Peyer's patch (tissue), 4 donors: ENCODE measurements around the gene MYO5C.

Experiments
- POLR2A ChIP-seq, 2 donors: fragments of 450-650 bp; IDR thresholded peaks; one replicate each; pipeline ENCODE4 v1.5.1; 2017; ENCODE audit warnings: antibody characterized with exemption in 2 of 2, mild to moderate bottlenecking in 2 of 2, moderate library complexity in 2 of 2
- TF ChIP-seq, protein P1 (sequence below), 6 experiments: fragments of 450-650 bp in 4 of 6; fragments of 200-600 bp in 2 of 6; sonication (generic) in 1 of 6; IDR thresholded peaks; one replicate each; pipeline ENCODE4 v1.5.1; 2017 to 2019; ENCODE audit warnings: antibody characterized with exemption in 6 of 6, mild to moderate bottlenecking in 3 of 6, moderate library complexity in 1 of 6

DNA sequence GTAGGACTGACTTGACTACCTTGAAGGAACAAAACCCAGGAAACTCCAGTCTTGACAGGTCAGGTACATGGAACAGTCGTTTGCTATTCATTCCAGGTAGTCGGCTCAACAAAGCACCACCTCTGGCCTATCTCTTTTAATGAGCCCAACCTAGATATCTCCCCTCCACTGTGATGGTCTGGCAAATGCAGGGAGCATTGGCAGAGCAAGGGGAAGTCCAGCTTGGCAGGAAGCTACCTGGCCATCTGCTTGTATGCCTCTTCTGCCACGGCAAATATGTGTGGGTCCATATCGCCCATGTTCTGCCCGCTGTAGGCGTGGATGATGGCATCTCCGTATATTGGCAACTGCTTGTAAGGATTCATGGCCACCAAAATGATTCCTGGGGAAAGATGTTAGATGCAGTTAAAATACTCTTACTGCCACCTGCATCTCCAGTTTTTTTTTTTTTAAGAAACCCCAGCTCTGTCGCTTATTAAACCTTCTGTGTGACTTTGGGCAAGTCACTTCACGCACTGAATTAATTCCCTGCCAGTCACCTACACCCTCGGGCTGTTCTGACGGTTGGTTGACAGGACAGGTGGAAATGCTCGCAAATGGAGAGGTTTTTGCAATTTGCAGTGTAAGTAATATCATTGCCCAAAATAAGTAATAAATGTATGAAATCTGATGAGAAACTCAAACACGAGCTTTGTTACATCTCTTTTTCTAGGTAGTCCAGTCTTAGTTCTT lies 16.8 kb downstream of the MYO5C start:
- TF ChIP-seq, protein P1, sequence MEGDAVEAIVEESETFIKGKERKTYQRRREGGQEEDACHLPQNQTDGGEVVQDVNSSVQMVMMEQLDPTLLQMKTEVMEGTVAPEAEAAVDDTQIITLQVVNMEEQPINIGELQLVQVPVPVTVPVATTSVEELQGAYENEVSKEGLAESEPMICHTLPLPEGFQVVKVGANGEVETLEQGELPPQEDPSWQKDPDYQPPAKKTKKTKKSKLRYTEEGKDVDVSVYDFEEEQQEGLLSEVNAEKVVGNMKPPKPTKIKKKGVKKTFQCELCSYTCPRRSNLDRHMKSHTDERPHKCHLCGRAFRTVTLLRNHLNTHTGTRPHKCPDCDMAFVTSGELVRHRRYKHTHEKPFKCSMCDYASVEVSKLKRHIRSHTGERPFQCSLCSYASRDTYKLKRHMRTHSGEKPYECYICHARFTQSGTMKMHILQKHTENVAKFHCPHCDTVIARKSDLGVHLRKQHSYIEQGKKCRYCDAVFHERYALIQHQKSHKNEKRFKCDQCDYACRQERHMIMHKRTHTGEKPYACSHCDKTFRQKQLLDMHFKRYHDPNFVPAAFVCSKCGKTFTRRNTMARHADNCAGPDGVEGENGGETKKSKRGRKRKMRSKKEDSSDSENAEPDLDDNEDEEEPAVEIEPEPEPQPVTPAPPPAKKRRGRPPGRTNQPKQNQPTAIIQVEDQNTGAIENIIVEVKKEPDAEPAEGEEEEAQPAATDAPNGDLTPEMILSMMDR (IDR thresholded peaks at IDR 0.05) = no peak
- TF ChIP-seq POLR2A (IDR thresholded peaks at IDR 0.05) = no peak
